CMK (cell line): ENCODE measurements around the gene TNNT2.

Experiments used
- DNase-seq: peaks from one replicate; pipeline ENCODE4 v3.0.0-alpha.2; 2010; ENCODE audit warnings: low read depth

Gene TNNT2

DNA sequence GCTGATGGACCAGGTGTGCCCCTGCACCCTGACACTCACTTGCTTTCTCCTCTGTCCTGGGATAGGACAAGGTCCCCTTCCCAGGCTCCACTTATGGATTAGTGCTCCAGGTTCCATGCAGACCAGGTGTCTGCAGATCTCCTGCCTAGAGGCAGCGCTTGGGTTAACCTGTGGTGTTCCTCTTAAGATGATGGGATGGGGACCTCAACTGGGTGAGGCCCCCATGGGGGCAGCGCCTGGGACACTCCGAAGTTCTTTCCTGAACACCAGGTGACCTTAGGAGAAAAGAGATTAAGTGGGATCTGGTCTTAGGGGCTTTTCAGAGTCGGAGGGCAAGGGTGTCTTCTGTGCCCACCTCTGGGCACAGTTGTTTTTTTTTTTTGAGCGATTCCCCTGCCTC lies 21.2 kb downstream of the TNNT2 start:
- no peak for DNase-seq

GRCh38 chr1:201355471-201355870 lies 22.0 kb downstream of the TNNT2 start:
- no peak for DNase-seq

GRCh38 chr1:201354901-201355295 lies 22.6 kb downstream of the TNNT2 start:
- DNase-seq = no peak

DNA sequence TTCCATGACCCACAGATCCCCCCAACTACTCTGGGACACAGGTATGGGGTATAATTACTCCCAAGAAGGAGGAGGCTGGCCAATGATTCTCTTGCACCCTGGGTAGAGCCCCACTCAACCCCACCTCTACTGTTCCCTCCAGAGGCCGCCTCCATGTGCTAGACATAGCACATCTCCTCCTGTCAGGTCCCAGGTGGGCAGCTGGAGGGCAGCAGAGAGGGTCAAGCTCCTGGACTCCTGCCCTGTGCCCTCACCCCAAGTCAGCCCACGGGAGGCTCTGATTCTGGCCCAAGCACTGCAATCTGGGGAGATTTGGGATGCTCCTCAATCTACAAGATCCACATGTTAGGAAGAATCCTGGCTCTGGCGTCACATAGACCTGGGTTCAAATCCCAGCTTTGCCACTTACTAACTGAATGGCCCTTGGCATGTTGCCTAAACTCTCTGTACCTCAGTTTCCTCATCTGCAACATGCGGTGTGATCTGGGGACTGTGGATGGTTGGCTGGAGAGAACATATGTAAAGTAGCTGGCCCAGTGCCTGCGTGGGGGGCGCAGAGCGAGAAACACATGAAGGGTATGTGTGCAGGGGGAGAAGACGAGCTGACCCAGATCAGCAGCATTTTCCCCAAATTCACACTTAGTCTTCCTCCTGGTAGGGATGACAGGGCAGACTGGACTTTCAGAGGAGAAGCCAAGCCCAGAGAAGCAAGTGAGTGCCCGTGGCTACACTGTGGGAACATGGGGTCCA lies 23.2 kb downstream of the TNNT2 start:
- DNase-seq = no peak

GRCh38 chr1:201353186-201353940 lies 24.1 kb downstream of the TNNT2 start:
- no peak for DNase-seq

- no peak for DNase-seq
Measured at GRCh38 chr1:201351617-201352016, 25.9 kb downstream of the TNNT2 start.

GRCh38 chr1:201350884-201351283 lies 26.6 kb downstream of the TNNT2 start:
- DNase-seq = no peak

- no peak for DNase-seq
Measured at GRCh38 chr1:201350361-201350725, 27.1 kb downstream of the TNNT2 start.

- DNase-seq = no peak
Measured at GRCh38 chr1:201349092-201349491, 28.4 kb downstream of the TNNT2 start.

DNA sequence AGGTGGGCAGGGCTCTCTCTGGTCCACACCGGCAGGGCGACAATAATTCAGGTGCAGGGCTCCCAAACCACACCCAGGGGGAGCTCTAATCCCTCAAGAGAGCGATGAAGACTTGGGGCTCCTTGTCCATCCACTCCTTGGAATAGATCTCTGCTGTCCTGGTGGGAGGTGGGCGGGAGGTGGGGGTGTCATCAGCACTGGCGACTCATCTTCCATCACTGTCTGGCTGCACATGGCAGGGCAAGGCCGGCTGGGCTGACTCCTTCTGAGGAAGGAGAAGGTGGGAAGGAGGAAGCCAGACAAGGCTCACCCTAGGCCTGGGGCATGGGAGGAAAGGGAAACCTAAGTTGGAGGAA lies 29.3 kb downstream of the TNNT2 start:
- DNase-seq = no peak

GRCh38 chr1:201347498-201348210 lies 29.8 kb downstream of the TNNT2 start:
- no peak for DNase-seq

- no peak for DNase-seq
Measured at GRCh38 chr1:201346987-201347386, 30.5 kb downstream of the TNNT2 start.

DNA sequence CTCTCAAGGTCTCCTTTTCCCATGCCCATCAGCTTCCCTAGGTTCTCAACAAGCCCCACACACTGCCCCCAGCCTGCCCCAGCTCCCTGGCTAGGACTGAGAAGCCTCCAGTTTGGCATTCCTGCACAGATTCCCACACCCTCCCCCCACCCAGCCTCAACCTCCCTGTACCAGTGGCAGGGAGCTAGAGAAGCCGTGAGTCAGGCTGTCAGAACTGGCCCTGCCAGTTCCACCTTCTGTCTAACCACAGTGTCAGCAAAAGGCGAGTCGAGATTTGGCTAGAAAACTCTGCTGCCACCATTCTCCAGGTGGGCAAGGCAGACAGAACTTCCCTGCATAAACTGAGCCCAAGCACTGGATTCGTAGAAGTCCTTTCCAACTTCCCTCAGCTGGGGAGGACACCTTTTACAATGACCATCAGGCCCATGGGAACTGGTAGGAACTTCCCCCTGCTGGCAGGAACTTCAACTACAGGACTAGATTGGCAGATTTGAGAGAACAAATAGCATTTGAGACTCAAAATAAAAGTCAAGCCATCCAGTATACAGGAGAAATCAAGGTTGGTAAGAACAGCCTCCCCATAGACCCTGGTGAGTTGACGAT lies 31.0 kb downstream of the TNNT2 start:
- no peak for DNase-seq

DNA sequence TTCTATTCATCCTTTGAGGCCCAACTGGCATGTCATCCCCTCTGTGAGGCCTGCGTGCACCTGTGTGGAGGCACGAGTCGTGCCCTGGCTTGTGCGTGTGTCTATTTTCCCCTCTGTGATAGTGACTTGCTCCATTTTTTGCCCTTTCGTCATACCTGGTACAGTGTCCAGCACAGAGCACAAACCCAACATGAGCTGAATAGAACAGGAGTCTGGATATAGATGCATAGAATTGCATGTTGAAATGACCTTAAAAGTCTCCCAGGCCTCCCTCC lies 32.5 kb downstream of the TNNT2 start:
- no peak for DNase-seq

DNA sequence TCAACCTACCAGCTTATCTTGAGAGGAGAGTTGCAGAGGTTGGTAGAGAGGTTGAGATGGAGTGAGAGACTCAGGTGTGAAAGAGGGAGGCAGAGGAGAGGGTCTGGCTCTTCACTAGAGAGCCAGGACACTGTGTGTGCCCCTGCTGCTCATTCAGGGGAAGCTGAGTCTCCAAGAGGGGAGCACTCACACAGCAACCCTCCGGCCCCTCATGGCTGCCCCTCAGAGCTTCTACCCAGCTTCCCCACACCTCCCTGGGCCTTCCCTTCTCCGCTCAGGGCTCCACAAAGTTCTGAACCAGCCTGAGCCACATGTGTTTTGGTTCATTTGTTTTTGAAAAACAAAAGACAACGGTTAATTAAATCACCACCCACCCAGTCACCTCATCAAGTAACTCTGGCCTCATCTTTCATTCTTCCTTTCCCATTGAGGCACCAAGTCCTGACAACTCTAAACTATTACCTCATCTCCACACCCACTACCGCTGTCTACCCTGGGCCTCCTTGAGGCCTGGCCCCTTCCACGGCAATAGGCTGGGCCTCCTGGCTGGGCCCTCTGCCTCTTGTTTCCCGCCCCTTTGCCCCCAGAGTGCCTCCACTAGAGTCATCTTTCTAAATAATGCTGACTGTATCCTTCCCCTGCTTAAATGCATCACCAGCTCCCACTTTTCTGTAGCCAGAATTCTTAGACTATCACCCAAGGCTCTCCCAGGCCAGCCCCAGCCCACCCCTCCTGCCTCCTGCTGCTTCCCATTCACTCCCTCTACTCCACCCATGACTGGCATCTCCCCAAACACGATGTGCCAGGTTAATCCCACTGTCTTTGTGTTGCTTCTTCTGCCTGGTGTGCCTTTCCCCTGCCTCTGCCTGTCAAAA lies 33.0 kb downstream of the TNNT2 start:
- no peak for DNase-seq

GRCh38 chr1:201341377-201341776 lies 36.1 kb downstream of the TNNT2 start:
- DNase-seq = no peak

DNA sequence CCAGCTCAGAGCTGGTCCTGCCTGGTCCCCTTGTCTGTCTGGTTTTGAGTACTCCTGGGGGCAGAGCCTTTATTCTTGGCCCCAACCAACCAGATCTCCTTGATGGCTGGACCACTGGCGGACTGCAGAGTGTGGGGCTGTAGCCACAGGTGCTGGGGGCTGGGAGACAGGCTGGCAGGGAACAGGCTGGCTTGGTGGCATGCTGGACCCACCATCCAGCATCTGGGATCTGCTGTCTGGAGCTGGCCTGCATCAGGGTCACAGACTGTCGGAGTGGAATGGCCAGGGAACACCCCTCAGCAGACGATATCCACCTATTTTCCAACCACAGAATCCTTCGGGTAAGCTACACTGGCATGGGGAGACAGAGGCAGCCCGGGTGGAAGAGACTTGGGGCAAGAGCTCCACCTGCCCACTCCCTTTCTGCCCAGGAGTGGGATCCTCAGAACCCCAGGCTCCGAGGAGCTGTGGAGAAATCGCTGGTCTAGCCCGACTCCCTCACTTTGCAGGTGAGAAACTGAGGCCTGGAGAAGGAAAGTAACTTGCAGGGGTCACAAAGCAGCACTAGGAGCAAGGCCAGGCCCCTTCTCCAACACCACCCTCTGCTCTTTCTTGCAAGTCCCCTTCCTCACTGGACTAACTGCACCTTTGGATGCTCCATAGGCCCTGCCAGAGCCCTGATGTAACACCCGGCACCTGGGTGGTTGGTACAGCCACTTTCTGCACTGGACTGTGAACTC lies 40.6 kb downstream of the TNNT2 start:
- no peak for DNase-seq

DNA sequence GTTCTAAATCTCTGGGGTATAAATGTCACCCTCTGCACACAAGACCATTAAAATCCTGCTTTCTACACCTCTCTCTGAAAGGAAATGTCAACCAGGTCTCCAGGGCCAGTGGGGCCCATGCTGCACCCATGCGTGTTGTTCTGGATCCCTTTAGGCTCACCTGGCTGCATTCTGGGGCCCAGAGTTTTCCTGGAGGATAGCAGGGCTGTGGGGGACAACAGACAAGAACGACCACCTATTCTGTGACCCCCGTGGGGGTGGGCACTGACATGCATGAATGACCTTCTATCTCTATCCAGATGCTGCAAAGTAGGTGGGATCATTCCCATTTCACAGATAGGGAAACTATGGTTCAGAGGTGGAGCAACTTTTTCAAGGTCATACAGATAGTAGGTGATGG lies 41.6 kb downstream of the TNNT2 start:
- no peak for DNase-seq

- DNase-seq = no peak
Measured at GRCh38 chr1:201335174-201335870, 42.2 kb downstream of the TNNT2 start.

GRCh38 chr1:201334325-201335173 lies 42.9 kb downstream of the TNNT2 start:
- no peak for DNase-seq
